Fibroblast of upper back skin (primary cell): ENCODE measurements around the gene LIMD2.
A peak's percentile ranks its signal among the peaks of the same experiment; 100 is the strongest.
"Not testable (repeated sequence)": the region's sequence is repeated elsewhere in the genome, so short reads cannot be mapped to it uniquely, and the experiment has no call there.

Source experiments
- DNase-seq: peaks from one replicate; pipeline ENCODE4 v3.0.0-alpha.2; 2013

LIMD2 gene

DNA sequence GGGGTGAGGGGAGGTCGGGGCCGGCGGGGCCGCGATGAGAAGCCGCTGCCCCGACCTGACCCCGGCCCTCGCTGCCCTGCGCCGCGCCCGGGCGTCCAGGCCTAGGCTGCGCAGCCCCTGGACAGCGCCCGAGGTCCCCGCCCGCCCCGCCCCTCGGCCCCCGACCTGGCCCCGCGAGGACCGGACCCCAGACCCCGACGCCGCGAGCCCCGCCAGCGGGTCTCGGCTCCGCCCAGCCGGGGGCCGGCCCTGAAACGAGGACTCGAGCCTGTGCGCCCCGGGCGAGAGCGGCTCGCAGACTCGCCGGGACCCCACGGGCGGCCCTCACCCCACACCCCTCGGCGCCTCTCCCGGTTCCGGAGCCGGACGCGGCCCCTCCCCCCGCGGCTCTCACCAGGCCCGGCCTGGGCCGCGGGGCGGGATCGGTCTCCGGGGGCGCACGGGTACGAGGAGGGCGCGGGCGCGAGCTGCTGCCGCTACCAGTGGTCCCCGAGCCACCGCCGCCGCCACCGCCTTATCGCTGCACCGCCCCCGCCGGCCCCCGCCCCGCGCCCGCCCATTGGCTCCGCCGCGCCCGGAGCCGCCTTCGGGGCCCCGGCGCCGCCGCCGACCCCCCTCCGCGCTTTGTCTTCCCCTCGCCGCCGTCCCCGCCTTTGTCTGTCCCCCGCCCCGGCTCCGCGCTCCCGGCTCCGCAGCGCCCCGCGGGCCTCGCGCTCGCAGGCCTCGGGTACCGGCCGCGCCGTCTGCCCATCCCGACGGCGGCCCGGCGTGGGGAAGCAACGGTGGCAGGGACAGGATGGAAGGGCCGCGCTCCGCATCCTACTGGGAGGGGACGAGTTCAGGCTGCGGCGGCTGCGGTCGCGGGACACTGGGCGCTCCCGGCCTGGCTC is at the start of gene LIMD2:
Gene LIMD2, minus strand, starts transcription at position 488 of the 890 bp plus-strand sequence. CDS start 827 bp downstream, outside the sequence.
- peak; percentile 56 for DNase-seq

DNA sequence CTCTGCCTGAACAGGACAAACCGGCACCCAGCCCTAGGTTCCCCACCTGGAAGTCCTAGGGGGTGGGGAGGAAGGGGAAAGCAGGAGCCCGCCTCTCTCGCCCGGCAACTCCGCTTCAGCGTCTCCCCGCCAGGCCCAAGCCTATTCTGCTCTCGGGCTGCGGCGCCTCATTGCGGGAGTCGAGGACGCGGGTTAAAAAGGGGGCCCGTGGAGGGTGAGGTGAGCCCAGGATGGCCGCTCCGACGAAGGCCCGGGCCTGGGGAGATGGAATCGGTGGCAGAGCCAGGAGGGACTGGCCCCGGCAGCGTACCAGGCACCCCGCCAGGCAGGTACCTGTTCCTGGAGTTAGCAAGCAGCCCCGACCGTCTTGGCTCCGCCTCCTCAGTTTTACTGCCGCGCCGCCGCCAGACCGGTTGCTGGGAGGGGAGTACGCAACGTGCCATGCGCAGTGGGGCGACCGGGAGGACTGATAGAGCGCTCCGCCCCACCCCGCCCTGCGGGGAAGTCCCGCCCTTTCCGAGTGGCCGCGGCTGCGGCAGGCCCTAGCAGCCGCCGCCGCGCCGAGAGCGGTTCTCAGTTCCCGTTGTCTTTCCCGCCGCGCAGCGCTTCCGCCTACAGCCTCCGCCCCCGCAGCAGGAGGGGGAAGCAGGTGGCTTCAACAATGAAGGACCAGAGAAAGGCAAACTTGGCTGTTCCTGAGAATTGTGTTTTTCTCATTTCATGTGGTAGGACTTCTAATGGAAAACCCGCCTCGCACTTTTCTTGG is 41.7 kb upstream of the LIMD2 start, which contains the start of gene STRADA:
Gene STRADA, minus strand, starts transcription at position 392 of the 766 bp plus-strand sequence. CDS start 13,430 bp downstream, outside the sequence.
- peak; percentile 95 for DNase-seq

- no peak for DNase-seq
Measured at GRCh38 chr17:63741143-63741407, 41.1 kb upstream of the LIMD2 start.

DNA sequence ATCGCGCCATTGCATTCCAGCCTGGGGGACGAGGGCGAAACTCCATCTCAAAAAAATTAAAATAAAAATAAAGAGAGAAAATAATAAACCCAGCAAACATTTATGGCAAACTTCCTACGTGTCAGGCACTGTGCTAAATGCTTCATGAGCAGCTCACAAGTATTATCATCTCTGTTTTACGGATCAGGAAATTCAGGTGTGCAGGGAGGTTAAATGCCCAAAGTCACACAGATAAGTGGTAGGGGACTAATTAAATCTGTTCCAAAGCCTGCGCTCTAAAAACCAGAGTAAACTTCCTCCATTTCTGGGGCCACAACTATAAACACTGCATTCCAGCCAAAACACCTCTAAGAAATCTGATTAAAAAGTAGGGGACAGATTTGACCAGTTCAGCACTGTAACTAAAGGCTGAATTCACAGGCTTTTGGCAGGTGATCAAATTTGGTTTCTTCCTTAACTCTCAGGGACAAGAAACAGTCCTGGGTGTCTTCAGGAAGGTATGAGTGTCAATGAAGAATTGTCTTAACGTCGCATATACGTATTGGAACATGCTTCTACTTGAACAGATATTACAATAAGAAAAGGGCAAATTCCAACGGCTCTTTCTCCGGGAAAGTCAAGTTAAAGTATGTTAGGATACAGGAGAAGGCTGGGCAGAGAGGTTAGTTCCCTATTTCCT is 40.7 kb upstream of the LIMD2 start:
- peak; percentile 1 for DNase-seq

DNA sequence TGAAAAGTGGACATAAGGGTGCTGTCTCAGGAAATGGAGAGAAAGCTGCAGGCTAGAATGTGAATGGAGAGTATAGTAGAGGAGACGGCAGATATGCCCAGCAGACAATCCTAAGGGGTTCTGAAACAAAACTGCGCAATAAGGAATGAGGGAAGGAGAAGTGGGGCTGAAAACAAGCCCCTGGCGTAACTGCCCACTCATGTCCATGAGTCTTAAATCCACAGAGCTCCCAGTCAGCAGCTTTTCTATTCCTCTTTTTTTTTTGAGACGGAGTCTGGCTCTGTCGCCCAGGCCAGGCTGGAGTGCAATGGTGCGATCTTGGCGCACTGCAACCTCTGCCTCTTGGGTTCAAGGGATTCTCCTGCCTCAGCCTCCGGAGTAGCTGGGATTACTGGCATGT is 35.8 kb upstream of the LIMD2 start:
- no peak for DNase-seq

DNA sequence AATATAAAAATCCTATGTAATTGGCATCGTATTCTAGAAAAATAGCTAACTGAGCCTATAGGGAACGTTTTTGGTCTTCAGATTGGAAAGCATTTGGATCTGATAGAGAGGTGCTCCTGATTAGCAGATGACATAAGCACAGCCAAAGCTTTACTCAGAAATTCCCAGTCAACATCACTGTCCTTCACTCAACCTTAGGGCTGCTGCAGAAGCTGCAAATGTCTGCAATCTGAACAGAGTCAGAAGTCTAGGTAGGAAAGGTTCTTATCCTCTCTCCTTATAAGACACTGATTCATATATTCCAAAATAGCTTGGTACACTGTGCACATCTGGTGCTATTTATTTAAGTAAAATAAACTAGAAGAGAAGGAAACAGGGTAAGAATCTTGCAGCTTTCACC is 22.5 kb upstream of the LIMD2 start:
- no peak for DNase-seq

DNA sequence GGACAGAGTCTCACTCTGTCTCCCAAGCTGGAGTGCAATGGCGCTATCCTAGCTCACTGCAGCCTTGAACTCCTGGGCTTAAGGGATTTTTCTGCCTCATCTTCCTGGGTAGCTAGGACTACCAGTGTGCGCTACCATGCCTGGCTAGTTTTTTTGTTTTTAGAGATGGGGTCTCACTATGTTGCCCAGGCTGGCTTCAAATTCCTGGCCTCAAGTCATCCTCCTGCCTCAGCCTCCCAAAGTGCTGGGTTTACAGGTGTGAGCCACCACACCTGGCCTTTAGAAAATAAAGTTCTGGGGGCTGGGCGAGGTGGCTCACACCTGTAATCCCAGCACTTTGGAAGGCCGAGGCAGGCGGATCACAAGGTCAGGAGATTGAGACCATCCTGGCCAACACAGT is 20.3 kb upstream of the LIMD2 start:
- DNase-seq = not testable (repeated sequence)

GRCh38 chr17:63718988-63719387 is 19.1 kb upstream of the LIMD2 start:
- no peak for DNase-seq

- no peak for DNase-seq
Measured at GRCh38 chr17:63716426-63716825, 16.5 kb upstream of the LIMD2 start.

DNA sequence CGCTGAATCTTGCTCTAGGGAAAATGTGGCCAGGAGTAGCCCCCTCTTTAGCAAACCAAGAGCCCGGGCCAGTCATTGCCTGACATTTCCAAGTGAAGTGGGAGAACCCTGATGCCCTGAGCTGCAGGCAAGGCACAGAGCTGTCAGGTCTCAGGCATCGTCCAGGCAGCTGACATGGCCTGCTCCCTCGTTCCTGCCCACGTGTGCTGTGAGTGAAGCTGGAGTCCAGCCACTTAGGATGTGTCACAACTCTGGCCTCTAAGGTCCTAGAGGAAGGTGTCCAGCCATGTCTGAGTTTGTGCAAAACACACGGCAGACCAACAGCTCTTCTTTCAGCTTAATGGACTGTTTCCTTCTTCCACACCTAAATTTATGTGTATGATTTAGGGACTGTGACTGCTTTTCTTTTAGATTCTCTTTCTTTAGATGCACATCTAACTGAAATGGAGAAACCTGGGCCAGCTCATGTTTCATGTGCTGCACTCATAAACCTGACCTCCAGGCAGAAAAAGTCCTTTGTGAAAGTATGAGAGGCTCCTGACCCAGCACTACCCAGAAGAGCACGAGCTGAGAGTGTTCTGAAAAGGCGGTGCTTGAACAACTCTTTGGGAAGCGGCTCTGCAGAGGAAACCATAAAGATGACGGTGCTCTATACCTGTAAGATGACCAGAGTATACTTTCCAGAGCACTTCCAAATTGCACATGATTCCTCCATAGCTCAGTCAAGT is 14.8 kb upstream of the LIMD2 start:
- no peak for DNase-seq

DNA sequence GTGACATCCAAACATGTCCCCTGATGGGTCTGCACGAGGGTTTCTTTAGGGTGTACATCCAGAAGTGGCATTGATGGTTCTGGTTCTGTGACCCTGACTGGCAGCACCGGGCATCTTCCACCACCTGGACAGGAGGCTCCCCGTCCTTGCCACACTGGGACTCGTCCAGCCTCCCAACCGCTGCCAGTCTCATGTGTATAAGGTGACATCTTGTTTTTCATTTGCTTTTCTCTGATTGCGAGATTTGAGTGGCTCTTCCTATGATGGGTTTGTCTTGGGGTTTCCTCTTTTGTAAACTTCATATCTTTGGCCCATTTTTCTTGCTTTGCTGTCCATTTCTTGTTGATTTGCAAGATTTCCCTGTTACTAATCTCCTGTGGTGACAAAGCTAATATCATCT is 9.2 kb upstream of the LIMD2 start:
- DNase-seq = no peak

DNA sequence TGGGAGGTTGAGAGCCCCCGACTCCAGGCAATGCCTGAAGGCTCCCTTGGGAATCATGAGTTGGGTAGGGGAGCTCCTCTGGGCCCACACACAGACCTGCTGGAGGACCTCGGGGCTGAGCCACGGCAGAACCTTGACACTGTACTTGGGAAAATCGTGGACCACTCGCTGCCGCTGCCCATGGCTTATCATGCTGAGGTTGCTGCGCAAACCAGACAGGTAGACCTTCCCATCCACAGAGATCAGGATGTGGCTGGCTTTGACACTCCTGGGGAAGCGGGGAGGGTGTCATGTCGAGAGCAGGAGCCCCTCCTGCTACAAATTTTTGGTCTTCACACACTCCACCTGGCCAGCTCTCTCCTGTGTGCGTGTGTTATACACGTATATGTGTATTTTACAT is 7.2 kb upstream of the LIMD2 start:
- no peak for DNase-seq

GRCh38 chr17:63706336-63707082 is 6.6 kb upstream of the LIMD2 start:
- DNase-seq = no peak

DNA sequence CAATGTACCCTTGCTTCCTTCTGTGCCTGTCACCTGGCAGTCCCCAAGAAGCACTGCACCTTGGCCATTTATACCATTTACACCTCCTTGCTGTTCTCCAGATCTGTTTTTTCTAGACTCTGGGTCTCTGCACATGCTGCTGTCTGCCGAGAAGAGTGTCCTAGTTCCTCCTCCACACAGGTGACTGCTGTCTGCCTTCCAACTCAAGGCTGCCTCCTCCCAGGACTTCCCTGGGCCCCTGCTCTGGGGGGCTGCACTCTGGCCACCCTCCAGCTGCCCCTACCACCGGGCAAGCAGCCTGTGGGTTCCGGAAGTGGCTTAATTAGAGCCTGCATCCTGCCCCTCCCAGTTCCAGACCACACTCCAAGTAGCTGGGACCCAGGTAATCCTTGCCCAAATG is 5.7 kb upstream of the LIMD2 start:
- no peak for DNase-seq

GRCh38 chr17:63704836-63705235 is 4.9 kb upstream of the LIMD2 start:
- DNase-seq = no peak

DNA sequence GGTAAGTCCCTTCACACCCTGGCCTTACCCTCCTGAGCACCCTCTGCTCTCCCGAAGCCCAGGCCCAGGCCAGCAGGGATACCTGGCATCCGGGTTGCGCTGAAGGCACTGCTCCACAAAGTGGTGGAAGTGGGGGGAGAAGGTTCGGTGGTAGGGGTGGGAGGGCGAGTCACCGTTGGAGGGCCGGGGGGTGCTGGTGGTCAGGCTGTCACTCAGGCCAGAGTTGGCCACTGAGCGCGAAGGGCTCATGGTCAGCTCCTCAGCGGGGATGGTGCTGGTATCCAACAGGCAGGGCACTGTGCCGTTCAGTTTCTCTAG is 4.3 kb upstream of the LIMD2 start:
- no peak for DNase-seq

GRCh38 chr17:63703556-63704258 is 3.8 kb upstream of the LIMD2 start:
- no peak for DNase-seq

DNA sequence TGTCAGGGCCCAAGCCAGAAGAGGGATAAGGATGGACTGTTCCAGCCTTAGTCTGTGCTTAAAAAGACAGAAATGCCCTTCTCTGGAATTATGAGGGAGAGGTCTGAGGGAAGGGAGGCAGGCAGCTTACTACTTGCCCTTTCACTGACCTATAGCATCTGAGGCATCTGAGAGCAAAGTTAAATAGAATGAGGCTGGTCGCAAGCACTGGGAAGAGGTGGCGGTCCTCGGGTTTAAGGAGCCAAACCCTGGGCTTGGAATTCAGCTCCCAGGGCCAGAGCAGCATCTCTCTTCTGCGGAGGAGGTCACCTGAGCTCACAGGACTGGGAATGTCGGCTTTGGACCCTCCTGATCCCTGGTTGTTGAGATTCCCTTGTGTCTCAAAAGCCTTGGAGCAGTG is 3.1 kb upstream of the LIMD2 start:
- no peak for DNase-seq

DNA sequence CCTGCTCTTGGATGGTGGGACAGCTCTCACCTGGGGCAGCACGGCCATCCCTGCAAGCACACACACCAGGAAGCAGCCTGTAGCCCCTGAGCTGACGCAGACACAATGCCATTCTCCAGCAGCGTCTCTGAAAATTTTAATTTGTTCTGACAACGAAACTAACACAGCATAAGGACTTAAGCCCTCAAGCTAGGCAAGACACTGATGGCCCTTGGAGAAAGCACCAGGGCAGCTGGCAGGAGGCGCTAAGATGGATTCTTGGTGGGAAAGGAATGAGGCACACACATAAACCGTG is 2.7 kb upstream of the LIMD2 start:
- DNase-seq = no peak

DNA sequence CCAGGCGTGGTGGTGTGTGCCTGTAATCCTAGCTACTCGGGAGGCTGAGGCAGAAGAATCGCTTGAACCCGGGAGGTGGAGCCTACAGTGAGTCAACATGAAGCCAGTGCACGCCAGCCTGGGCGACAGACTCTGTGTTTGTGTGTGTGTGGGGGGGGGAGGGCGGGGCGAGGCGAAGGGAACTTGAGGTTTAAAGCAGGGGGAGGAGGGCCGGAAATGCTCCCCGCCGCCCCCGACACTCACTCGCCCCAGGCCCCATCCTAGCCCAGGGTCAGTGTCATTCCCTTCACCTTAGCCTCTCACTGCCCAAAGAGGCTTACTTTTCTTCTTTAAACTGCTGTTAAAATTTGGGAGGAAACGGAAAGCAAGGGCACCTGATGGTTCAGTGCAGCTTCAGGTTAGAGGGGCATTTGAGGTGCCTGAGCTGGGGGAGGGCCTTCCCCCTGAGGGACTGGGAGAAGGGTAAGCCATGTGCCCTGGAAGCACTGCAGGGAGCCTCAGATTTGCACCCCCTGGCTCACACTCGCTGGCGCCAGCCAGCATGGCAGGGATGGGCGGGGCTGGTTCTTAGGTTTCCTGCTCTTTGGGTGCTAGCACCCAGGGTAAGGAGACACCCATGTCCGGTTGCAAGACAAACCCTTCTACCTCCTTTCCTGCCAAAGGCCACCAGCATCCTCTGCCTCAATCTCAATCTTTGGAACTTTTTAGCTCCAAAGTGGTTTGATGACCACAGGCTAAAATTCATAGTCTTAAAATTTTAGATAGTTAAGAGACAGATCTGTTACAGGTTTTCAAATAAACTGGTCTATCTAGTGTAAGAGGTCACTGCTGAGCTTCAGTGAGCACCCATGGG is 2.2 kb upstream of the LIMD2 start:
- no peak for DNase-seq

DNA sequence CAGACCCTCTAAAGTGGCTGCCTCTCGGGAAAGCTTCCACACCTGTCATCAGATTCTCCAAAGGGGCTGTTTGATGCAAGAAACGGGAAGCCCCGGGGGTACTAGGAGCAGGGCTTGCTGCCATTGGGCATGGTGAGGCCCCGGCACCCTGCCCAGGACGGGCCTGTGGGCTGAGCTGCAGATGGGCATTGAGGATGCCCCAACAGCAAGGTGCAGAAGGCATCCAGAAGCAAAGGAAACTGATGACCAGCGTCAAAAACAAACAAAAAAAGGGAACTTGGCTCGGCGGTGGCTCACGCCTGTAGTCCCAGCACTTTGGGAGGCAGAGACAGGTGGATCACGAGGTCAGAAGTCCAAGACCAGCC is 1.5 kb upstream of the LIMD2 start:
- DNase-seq = no peak
